GM19328 (cell line): ENCODE results near the gene DIAPH1.

Source experiments
- ATAC-seq: cut with Tn5 transposase; IDR thresholded peaks from one replicate; pipeline ENCODE4 v1.9.1; 2021; ENCODE audit warnings: mild to moderate bottlenecking, moderate library complexity; ENCODE audit not compliant: unreplicated experiment

The DIAPH1 gene

DNA sequence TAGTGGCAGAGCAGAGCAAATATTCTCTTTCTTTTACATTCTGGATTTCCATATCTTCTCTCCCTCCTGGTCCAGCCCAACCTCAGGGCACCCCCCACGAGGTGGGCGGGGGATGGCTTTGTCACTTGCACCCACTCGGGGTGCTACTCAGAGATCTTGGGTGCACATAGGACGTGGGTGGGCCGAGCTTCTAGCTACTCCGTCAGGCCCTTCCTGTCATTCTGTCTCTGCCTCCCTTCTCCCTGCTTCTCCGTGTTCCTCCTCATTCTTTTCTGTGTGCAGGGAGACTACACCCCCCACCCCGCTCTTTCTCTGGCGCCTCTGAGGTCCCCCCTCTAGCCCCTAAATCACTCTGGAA, 110.4 kb downstream of the DIAPH1 start:
- no peak for ATAC-seq

DNA sequence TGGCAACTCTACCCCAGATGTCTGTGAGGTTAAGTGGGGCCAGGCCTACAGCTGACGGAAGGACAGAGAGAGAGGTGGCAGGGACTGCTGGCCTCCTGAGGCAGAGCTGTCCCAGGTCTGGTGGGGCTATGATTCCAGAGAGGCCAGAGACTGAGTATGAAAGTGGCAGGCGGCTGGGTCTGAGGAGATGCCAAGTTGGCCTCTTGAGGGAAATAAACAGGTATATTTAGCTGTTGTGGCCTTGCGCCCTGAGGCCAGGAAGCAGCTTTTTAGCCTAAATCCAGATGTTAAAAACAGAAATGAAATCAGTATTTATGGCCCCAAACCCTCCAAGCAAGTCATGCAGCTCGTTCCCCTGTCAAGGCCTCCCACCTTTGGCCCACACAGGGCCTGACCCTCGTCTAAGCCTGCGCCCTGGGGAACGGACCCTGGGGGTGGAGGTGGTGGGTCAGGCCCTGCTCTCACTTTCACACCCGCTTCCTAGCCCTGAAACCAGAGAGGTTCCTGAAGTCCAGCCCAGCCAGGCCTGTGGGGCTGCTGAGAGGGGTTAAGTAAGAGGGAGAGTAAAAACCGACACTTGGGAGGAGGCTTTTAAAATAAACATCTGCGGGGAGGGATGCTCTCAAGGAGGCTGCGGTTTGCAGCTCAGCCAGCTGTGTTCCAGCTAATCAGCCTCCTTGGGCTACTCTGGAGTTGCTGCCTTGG, 111.3 kb downstream of the DIAPH1 start:
- ATAC-seq, result peak; percentile 29

DNA sequence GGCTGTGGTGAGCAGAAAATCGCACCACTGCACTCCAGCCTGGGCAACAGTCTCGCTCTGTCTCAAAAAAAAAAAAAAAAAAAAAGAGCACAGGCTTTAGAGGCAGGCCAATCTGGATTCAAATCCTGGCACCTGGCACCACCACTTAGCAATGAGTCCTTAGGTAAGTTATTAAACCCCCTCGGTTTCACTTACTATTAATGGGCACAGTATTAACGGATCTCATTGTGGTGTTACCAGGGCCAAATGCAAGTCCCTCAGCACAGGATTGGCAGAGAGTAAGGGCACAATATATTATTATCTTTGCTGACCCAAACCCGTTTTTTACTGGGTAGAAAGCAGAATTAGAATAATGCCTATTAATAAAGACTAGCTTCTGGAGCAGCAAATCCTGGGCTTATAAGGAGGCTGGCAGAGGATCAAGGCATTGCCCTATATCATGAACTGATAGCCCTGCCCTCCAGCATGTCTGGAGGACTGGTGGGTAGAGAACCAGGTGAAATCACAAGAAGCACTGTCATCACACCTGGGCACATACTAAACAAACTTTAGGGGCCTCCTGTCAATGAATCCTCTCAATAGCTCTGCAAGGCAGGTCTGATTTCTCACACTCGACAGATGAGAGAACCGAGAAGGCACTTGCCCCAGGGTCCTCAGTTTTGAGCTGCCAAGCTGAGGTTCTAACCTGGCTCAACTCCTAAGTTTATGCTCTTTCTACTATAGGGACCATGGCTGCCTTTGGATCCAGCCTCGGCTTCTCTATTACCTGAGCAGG, 112.2 kb downstream of the DIAPH1 start:
- ATAC-seq, result no peak

DNA sequence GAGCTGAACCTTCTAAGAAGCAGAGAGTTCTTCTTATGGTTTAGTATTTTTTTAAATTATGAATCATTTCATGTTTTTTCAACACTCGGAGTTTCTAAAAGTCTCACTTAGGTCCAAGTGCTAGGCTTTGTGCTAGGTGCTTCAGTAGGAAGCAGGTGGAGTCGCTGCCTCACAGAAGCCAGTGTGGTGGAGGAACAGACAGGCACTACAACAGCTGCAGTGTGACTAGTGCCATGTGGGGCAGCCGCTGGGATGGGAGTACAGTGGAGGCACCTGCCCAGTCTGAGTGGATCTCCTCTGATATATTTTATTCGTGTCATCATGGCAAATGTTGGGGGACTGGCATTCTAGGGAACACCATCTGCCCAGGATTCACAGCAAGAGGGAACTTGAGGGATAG, 114.6 kb downstream of the DIAPH1 start:
- no peak for ATAC-seq

DNA sequence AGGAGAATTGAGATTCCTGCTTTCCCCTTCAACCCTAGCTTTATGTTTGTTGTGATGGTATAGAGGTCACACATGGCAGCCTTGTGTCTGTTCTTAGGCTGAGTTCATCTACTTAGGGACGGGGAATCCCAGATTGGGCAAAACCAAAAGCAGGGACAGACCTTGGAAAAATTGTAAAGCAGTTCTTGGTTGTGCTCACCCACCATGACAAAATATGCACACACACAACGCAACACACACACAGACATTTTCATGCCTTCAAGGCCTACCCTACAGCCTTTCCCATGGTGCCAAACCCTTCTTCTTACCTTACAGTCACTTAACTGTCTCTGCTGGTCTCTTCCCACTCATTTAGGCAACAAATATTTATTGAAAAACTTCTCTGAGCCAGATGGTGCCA, 115.1 kb downstream of the DIAPH1 start:
- ATAC-seq, result no peak

DNA sequence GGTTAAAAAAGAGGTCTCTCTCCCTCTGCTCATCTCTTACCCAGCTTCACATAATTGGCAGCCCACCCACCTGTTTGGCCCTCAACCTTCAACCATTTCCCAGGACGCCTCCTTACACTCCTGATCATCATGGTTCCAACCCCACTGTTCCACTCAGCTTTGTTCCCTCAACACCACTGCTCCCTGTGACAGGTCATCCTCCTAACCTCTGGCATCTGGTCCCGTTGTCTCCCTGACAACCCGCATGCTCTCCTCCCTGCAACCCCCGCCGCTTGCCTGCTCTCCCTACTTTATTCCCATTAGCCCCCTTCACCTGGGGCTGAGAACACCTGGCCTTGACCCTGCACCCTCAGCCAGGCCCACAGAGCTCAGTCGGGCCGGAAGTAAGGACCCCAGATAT, 117.0 kb downstream of the DIAPH1 start:
- no peak for ATAC-seq

DNA sequence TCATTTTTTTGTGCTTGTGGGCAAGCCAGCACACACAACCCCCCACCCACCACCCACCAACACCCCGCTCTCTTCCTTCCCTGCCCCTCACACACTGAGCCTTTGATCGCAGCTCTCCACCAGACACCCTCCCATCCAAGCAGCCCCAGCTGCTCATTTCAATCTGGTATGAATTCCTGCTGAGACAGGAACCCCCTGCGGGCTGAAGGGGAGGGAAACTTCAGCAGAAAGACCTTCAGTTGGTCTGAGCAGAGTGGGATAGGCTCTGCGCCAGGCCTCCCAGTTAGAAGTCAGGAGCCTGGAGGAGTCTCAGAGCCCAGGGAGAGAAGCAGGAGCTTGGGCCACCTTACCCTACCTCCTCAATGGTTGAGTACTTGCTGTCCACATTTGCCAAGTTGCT, 122.8 kb downstream of the DIAPH1 start:
- no peak for ATAC-seq

DNA sequence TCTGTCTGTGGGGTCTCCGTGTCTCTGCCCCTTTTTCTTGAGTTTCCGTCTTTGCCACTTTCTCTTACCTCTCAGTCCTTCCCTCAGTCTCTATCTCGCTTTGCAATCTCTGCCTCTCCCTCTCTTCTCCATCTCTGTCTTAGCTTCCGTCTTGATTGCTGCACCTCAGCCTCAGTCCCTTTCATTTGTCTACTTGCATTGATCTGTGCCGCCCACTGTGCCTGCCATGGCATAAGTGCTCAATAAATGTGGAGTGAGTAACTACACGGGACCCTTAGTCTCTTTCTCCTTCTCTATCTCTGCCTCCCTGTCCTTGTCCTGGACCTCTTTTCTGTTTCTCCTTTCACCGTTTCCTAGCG, 123.4 kb downstream of the DIAPH1 start:
- no peak for ATAC-seq

DNA sequence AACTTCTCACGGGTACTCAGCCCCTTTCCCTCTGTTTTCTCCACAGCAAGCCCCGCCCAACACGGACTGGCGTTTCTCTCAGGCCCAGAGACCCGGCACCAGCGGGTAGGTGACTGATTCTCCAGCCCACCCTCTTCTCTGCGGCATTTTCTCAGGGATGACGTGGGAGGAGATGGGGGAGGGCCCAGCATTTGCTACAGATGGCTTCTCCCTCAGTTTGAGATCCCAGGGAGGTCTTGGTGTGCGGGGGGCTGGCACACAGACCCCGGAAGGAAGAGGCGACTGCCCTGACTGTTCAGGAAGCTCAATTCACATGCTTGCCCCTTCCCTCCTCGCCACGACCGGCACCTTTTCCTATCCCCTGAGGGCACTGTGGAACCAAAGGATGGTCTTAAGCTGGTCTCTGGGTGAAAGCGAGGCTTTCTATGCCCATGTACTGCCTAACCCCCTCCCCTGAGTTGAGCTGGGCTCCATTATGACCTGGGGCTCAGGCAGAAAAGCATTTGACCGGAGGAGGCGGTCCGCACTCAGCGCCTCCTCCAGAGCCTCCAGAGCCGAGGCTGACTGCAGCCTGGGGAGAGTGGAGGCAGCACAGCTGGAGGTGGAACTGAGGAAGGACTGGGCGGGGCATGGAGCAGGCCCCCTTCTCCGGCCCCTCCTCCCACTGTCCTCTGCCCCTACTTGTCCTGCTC, 123.9 kb downstream of the DIAPH1 start:
- no peak for ATAC-seq

DNA sequence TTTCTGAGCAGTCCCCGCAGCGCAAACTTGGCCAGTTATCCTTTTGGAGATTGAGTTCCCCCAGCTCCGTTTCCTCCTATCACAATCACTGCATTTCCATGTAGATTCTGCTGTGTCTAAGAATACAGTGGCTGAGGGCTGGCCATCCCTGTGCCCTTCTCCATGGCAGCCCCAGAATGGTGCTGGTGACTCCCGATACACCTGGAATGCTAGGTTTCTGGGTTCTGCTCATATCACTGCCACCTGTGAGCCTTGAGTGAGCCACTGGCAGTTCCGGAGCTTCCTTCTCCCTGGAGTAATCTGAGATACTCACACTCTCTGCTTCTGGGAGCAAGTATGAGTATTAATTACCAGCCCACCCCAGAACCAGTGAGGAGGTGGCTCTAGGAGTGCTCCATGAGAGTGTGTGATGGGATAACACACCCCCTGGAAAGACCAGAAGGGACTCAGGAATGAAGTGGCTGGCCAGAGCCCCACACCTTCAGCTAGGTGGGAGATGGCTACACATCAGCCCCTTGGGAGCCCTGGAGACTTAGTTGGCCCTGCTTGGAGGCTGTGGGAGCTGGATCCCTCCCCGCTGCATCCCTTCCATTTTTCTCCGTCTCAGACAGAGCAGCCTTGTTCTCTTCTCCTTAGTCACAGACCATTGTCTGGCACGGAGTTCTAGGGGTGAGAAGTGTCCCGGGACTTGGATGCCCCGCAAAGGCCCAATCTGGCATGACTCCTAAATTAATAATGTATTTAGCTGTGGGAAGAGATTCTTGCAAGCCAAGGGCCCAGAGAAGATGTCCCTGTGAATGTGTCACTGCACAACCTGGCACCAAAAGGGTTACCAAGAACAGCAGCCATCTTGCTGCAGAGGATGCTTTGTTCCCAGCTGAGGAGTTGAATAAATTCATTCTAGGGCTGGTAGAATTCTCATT, 125.0 kb downstream of the DIAPH1 start:
- no peak for ATAC-seq

DNA sequence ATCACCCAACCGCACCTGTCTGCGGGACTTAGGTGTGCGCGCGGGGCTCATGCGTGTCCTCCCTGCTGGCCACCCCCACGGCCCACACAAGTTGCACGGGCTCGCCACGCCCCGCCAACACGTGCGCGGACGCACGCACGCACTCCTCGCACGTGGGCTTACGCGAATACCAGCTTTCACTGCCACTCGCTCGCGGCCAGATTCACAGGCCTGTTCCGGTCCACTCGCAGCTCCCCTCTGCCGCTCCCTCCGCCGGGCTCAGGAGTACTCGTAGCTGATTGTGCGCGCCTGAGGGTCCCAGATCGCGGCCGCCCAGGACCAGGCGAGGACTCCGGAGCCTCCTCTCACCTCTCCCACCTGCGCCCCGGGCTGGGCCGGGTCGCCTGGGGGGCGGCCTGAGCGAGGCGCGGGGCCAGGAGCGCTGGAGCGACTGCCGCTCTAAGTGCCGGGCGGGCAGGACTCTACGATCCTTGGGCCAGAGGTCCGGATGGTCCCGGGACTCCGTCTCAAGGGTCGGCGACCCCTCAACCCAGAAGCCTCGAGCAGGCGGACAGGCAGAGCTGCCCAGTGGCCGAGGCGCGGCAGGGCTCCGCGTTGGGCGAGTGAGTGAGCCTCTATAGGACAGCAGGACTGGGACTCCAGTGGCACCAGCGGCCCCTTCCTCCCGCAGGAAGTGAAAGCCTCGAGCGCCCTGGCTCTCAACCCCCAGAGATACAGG, 126.5 kb downstream of the DIAPH1 start:
- no peak for ATAC-seq

DNA sequence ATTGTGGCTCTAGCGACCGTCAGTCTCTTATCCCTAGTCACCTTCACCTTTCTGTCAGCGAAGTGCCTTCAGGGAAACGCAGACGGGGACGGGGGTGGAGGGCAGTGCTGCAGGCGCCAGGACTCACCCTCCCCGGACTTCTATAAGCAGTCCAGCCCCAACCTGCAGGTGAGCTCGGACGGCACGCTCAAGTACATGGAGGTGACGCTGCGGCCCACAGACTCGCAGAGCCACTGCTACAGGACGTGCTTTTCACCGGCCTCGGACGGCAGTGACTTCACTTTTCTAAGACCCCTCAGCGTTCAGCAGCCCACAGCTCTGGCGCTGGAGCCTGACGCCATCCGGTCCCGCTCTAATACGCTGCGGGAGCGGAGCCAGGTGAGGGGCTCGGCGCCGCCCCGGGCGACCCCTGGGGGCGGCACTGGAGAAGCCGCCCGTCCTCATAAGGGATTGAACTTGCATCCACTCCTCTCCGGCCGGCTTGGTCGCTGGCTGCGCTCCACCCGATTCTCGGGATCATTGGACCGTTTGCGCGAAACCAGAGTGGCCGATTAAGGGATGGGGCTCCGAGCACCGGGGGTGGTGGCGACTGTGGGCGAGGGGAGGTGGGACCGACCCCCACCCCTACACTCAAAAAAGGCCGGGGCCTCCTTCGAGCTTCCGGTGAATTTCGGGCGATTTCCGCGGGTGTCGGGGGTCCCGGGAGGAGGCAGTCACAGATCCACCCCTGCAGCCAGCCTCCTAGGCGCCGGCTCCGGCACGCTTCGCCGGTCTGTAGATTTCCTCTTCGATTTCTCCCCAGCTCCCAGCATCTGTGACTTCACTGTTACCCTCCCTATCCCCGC, 127.3 kb downstream of the DIAPH1 start:
- ATAC-seq, result no peak

DNA sequence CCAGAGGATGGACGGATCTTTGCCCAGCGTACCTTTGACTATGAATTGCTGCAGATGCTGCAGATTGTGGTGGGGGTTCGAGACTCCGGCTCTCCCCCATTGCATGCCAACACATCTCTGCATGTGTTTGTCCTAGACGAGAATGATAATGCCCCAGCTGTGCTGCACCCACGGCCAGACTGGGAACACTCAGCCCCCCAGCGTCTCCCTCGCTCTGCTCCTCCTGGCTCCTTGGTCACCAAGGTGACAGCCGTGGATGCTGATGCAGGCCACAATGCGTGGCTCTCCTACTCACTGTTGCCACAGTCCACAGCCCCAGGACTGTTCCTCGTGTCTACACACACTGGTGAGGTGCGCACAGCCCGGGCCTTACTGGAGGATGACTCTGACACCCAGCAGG, 128.0 kb downstream of the DIAPH1 start:
- ATAC-seq, result no peak

DNA sequence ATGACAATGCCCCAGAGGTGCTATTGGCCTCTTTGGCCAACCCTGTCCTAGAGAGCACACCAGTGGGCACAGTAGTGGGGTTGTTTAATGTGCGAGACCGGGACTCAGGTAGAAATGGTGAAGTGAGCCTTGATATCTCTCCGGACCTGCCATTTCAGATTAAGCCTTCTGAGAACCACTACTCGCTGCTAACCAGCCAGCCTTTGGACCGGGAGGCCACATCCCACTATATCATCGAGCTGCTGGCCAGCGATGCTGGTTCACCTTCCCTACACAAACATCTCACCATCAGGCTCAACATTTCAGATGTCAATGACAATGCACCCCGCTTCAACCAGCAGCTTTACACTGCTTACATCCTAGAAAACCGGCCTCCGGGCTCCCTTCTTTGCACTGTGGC, 128.5 kb downstream of the DIAPH1 start:
- no peak for ATAC-seq

DNA sequence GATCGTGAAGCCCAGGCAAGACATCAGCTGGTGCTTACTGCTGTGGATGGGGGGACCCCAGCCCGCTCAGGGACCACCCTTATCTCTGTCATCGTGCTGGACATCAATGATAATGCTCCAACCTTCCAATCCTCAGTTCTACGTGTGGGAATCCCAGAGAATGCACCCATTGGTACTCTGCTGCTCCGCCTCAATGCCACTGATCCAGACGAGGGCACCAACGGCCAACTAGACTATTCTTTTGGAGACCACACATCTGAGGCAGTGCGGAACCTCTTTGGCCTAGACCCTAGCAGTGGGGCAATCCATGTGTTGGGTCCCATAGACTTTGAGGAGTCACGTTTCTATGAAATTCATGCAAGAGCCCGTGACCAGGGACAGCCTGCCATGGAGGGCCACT, 129.0 kb downstream of the DIAPH1 start:
- ATAC-seq, result no peak

DNA sequence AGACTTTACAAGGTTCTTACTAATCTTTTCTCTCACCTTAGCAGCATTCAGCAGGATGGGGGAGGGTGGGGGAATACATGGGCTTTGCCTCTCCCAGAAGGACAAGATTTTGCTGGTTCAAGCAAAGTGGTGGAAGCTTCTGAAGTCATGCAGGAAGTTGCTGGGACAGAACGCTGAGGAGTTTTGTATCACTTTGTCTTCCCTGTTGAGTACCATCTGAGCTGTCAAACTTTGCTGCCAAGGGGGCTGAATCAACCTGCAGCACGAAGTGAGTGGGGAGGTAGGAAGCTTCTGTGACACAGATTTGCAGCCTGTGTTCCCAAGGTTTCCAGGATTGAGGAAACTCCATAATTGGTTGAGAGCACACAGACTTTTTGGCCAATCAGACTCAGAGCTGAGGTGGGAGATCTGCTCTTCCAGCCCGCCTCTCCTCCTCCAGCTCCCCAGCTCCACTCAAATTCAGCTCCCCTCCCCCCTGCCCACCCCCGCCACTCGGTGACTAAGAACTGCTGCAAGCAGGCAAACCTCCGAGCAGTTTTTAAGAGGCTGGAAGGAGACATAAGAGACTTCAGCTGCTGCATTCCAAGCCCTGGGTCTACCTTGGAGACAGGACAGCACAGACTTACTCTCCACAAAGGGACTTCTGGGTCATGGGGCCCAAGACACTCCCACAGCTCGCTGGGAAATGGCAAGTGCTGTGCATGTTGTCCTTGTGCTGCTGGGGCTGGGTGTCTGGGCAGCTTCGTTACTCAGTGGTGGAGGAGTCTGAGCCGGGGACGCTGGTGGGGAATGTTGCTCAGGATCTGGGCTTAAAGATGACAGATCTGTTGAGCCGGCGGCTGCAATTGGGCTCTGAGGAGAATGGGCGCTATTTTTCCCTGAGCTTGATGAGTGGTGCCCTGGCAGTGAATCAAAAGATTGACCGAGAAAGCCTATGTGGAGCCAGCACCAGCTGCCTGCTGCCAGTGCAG, 129.9 kb downstream of the DIAPH1 start, which contains the start of gene PCDHGC5:
Gene PCDHGC5 (plus strand): TSS at position 491 of the 971 bp plus-strand sequence. CDS start 160 bp downstream, at position 651.
- ATAC-seq, result no peak

DNA sequence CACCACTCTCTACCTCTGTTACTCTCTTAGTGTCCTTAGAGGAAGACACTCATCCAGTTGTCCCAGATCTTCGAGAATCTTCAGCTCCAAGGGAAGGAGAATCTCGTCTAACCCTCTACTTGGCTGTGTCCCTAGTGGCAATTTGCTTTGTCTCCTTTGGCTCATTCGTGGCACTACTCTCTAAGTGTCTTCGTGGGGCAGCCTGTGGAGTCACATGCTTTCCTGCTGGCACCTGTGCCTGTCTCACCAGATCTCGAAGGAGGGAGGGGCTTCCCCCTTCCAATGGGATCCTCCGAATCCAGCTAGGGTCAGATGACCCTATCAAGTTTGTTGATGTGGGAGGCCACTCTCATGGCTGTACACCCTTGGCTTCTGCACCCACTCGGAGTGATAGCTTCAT, 131.7 kb downstream of the DIAPH1 start:
- no peak for ATAC-seq

DNA sequence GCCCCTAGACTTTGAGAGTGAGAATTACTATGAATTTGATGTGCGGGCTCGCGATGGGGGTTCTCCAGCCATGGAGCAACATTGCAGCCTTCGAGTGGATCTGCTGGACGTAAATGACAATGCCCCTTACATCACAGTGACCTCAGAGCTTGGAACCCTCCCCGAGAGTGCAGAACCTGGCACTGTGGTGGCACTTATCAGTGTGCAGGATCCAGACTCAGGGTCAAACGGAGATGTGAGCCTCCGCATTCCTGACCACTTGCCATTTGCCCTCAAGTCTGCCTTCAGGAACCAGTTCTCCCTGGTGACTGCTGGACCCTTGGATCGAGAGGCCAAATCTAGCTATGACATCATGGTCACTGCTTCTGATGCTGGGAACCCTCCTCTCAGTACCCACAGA, 132.7 kb downstream of the DIAPH1 start:
- no peak for ATAC-seq
